ENCODE measurements around the gene BIRC3.

GRCh38 chr11:102343809-102344208, 26.5 kb downstream of the BIRC3 start:
- TF ChIP-seq, protein P1, sequence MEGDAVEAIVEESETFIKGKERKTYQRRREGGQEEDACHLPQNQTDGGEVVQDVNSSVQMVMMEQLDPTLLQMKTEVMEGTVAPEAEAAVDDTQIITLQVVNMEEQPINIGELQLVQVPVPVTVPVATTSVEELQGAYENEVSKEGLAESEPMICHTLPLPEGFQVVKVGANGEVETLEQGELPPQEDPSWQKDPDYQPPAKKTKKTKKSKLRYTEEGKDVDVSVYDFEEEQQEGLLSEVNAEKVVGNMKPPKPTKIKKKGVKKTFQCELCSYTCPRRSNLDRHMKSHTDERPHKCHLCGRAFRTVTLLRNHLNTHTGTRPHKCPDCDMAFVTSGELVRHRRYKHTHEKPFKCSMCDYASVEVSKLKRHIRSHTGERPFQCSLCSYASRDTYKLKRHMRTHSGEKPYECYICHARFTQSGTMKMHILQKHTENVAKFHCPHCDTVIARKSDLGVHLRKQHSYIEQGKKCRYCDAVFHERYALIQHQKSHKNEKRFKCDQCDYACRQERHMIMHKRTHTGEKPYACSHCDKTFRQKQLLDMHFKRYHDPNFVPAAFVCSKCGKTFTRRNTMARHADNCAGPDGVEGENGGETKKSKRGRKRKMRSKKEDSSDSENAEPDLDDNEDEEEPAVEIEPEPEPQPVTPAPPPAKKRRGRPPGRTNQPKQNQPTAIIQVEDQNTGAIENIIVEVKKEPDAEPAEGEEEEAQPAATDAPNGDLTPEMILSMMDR (IDR thresholded peaks at IDR 0.05) = no peak
- TF ChIP-seq POLR2A (IDR thresholded peaks at IDR 0.05) (no peak), EP300 (IDR thresholded peaks at IDR 0.05) (no peak), POLR2AphosphoS5 (IDR thresholded peaks at IDR 0.05) (no peak)

Measured in sigmoid colon (tissue), 4 donors.